Measurements from ENCODE around the gene LMX1B.
"Not testable (repeated sequence)": the region's sequence is repeated elsewhere in the genome, so short reads cannot be mapped to it uniquely, and the experiment has no call there.

LMX1B gene

DNA sequence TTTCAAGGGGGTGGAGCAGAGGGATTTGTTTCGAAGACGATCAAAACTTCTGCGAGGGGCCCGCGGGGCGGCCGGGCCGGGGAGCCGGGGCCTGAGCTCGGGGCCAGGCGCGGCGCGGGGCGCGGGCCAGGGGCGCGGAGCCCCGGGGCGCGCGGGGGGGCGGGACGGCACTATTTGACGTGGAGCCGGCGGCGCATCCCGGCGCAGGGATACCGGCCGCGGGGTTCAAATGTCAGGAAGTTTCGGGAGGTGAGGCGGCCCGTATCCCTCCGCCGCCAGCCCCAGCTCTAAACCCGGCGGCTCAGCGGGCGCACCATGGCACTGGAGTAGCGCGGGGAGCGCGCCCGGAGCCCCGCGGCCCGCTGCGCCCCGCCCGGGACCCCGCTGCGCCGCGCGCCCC is at the start of gene LMX1B:
TSS of gene LMX1B (plus strand) at position 278 of the 400 bp plus-strand sequence. CDS start 522 bp downstream, outside the sequence.
- peak; percentile 30 for DNase-seq

DNA sequence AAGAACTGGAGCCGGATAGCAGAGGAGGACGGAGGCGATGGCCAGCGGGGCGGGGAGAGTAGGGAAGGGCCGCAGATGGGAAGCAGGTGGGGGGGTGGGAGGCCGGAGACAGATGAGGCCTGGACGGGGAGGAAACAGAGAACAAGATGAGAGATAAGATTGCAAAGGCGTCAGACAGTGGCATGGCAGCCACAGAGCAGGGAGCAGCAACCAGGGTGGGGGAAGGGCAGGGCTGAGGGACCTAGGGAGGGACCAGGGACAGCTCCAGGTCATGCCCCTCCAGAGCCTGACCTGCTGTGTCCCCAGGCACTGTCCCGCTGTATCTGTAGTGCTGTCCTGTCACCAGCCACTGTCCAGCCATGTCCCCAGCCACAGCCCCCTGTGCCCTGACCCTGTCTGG is 49.6 kb upstream of the LMX1B start:
- DNase-seq: no peak

DNA sequence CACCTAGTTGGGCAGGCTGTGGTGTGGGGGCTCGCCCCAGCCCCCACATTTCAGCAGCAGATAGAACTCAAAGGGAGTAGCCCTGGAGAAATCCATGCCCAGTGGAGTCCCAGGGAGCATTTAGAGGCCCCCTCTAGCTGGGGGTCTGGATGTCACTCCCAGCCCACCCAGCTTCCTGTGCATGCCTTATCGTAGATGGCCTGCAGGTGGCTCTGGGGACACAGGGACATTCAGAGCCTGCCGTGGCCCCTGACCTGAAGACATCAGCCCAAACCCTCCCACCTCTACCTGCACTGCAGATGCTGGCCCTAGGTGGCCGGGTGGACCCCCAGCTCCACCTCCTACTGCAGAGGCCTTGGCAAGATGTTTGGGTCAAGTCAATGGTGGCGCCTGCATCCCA is 49.0 kb upstream of the LMX1B start:
- peak; percentile 34 for DNase-seq

DNA sequence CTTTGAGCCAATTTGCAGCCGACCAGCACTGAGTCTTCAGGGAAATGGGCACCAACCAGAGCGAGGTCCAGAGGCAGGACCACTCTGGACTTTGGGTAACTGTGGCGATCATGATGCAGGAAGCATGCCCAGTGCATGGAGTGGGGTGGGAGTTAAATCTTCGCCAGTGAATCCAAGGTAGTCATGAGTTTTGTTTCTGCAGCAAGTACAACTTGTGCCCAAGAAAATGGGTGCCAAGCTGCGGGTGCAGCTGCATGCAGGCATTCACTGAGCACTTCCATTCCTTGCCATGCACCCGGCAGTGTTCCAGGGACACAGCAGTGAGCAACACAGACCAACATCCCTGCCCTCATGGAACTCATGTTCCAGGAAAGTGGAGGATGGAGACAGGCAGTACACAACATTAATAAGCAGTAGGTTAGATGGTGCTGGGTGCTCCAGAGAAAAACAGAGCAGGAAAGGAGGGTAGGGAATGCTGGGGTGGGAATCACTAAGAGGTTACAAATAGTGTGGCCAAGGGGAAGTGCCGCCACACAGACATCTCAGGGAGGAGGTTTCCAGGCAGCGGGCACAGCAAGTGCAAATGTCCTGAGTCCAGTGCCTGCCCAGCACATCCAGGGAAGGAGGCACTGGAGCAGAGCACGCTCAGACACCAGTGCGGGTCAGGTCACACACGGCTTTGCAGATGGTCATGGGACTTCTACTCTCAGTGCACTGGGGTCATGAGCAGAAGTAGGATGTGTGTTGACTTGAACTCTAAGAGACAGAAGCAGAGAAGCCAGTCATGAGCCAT is 48.2 kb upstream of the LMX1B start:
- no peak for DNase-seq

DNA sequence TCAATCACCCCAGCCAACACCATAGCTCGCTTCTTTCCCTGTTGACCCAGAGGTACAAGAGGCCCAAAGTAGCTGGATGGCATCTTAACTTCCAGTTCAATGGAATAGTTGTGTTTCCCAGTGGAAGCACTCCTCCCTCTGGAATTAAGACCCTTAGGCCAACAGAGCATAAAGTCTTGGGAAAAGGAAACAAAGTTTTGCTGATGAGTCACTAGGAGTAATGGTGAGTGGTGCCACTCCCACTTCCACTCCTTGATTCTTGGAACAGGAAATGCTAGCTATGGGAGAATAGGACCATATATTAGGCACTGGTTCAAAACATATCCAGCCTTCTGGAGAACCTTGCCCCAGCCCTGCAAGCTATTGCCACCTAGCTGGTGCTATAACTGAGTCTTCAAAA is 44.7 kb upstream of the LMX1B start:
- DNase-seq: no peak

DNA sequence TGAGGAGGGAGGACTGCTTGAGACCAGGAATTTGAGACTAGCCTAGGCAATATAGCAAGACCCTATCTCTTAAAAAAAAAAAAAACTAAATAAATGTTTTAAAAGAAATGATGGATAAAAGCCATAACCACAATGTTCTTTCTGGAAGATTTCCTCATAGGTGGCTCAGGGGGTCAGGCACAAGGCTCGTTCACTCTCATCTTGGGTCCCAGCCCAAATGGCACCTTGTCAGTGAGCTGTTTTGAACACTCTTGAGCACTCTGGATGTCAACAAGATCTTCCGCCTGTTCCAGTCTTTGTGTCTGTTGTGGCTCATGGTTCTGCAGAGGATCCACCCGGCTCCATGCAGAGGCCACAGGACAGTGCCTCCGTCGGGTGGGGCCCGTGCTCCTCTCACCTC is 35.7 kb upstream of the LMX1B start:
- no peak for DNase-seq

DNA sequence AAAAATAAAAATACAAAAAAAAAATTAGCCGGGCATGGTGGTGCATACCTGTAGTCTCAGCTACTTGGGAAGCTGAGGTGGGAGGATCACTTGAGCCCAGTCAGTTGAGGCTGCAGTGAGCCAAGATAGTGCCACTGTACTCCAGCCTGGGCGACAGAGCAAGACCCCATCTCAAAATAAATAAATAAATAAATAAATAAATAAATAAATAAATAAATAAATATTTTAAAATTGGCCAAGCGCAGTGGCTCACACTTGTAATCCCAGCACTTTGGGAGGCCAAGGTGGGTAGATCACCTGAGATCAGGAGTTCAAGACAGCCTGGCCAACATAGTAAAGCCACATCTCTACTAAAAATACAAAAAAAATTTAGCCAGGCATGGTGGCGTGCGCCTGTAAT is 33.4 kb upstream of the LMX1B start:
- DNase-seq: not testable (repeated sequence)

DNA sequence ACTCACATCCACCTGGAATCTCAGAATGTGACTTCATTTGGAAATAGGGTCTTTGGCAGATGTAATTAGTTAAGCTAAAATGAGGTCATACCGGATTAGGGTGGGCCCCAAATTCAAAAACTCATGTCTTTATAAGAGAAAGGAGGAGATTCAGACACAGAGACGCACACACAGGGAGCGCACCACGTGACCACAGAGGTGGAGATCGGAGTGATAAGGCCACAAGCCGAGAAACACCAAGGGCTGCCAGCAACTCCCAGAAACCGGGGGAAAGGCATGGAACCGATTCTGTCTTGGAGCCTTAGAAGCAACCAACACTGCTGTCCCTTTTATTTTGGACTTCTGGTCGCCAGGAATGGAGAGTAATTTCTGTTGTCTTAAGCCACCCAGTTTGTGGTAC is 31.8 kb upstream of the LMX1B start:
- DNase-seq: no peak

DNA sequence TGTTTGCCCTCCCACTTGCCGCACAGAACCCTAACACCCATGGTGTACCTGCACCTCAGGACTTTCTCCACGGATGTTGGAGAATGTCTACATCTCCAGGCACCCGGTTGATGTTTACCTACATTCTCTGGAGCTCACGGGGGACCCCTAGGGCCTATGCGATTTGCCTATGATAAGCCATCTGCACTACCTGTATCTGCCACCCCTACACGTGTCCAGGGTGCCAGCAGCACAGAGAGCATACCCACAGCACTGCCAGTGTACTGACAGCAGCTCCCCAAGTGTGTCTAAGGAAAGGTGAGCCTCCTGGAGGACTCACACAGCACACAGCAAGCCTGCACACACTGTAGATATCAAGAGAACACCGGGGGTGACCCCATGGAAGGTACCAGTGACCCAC is 31.3 kb upstream of the LMX1B start:
- no peak for DNase-seq

DNA sequence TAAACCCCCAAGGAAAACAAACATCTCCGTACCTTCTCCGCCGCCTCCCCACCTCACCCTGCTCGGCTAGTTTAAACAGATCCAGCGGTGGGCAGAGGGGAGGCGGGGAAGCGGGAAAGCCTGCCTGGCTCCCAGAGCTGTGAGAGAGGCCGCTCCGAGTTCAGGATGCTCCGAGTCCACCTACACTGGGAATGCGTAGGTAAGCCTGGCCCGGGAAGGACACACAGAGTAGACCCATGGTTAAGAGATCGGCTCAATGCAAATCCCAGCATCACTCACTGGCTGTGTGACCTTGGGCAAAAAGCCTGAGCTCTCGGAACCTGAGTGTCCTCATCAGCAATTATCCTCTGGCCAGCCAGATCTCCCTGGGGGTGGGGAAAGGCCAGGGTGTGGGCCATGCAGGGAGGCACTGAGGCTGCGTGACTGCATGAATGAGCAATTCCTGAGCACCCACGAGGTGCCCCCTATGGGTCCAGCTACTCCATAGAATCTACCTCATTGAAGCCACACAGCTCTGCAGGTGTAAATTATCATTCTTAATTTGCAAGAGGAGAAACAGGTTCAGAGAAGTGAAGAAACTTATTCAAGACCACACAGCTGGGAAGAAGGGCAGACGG is 30.5 kb upstream of the LMX1B start:
- DNase-seq: no peak

DNA sequence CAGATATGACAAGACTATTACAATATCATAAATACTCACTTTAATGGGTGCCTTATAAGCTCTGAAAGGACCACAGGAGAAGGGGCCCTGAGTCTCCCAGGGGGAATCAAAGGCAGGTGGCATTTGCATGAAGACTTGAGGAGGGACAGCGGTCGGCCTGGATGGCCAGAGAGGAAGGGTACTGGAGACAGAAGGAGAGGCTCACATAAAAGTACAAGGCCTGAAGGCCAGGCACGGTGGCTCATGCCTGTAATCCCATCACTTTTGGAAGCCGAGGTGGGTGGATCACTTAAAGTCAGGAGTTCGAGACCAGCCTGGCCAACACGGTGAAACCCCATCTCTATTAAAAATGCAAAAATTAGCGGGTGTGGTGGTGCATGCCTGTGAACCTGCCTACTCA is 29.1 kb upstream of the LMX1B start:
- DNase-seq: no peak

DNA sequence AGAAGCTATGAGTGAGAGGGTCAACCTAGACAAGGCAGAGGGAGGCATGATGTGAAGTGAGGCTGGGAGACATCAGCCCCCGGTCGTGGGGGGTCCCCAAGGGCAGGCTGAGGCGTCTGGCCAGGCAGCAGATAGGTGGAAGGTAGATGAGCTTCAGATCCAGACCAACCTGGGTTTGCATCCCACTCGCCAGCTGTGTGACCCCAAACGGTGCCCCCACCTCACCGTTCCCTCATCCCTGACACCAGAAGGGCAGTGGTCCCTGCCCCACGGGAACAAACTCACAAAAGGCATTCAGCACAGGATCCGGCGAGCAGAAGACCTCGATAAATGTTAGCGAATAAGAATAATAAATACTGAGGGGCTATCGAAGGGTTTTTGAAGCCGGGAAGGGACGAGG is 27.5 kb upstream of the LMX1B start:
- DNase-seq: no peak

DNA sequence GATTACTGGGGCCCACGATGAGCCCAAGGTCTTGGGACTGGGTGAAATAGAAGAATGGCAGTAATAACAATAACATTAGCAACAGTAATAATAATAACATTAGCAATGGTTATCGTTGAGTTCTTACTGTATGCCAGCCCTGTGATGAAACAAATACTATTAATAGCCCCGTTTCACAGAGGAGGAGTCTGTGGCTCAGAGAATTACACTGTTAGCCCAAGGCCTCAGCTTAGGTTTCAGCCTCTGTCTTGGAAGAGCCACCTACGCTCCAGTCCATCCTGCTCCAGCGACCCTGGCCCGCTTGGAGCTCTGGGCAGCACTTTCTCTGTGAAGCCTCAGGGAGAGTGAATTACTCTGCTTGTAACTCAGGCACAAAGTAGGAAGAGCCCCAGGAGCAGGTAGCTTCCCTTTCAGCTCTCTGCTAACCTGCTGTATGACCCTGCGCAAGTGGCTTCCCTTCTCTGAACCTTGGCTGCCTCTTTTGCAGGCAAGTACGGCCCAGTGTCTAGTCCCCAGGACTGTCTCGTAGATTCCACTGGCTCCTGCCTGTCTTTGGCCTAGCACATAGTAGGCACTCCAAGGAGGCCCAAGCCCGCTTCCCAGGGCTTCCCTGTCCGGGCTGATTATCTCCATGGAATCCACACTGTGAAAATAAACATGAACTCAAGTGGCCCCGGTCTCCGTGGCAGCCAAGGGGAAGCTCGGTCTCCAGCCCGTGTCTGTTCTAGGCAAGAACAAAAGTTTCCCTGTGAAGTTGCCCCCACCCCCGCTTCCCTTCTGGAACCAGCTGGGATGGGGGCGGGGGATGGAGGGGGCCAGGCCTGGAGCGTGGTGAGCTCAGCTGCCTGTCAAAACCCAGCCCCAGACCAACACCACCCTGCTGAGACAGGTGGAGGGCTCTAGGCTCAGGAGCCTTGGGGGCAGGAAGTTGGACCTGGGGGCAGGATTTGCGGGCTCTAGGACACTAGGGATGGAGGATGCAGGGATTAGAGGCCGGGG is 26.2 kb upstream of the LMX1B start:
- peak; percentile 40 for DNase-seq

DNA sequence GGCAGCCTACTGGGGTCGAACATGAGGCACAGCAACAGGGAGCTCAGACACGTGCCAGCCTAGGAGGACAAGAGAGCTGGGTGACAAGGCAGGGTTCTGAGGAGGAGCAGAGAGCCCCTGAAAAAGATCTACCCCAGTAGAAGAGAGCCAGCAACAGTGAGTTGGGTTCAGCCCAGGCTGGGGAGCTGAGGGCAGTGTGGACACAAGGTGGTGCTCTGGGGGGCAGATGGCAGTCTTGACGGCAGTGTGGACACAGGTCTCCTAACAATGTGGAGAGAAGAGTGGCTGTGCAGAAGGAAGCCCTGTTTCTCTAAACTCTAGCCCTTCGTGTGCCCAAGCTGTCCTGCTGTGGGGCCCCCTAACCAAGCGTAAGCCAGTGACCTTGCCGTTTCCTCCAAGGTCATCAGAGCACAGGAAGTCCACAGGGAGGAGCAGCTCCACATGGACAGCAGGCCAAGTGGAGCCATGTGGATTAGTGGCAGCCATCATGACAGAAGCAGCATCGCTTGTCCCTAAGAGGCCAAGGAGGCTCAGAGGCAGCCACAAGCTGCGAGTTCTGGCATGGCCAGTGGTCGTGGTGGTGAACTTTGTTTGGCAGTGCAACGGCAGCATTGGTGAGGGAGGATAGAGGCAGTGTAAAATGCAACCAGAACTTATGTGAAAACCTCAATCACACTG is 25.1 kb upstream of the LMX1B start:
- no peak for DNase-seq

DNA sequence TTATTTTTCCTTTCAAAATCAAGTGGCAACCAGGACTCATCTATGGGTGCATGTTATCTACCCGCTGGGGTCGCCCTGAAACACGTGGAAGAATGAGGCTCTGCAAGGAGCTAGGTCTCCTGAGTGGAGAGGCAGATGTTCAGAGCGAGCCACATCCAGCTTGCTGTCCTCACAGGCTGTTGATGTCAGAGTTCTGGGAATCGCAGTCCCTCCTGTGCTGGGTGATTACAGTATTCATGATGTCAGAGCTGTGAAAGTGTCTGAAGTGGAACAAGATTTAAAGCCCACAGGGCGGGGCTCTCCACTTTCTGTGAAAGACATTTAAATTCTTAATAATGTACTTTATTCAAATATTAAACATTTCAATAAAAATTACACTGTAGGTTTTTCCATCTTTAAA is 24.4 kb upstream of the LMX1B start:
- no peak for DNase-seq

DNA sequence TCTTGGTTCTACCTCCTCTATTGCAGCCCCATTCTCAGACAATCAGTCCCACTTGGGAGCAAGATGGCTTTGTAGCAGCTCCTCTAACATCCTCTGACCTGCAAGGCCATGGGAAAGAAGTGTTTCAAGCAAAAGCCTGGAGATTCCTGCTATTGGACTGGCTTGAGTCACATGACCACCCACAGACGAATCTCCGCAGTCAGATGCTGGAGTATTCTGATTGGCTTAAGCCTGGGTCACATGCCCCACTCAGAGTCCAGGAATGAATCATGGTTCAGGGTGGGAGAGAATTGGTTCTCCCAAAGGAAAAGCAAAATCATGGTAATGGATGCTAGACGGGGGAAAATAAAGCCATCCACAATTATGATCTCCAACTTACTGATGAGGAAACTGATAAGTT is 22.6 kb upstream of the LMX1B start:
- DNase-seq: no peak

DNA sequence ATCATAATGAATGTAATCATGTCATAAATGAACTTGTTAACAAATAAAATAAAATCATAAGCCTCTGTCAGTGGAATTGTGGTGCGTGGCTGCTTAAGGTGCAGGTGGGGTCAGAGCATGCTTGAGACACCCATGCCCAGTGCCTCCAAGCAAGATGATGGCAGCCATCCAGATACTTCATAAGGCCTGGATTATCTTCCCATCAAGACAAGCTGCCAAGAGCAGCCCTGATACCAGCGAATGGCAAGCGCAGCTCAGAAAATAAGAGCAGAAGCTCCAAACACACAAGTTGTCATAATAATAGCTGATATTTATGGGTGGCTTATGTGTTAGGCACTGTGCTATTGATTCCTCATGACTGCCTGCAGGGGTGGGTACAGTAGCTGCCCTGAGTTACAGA is 21.8 kb upstream of the LMX1B start:
- DNase-seq: no peak

DNA sequence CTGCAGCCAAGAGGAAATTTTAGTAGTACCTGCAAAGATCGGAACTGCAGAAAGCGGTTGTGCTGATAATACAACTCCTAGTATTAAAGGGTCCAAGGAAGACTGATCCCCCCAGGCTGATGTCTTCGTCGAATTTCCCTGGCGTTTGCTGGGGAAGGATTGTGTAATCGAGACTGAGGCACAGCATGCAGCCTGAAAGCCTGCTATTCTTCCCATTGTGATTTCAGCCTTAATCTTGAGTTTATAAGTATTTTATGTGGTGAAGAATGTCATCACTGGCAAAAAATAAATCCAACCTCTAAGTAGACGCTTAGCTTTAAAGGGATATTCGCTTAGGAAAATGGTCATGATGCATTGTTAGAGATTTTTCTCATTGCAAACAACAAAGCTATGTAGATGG is 21.3 kb upstream of the LMX1B start:
- no peak for DNase-seq

DNA sequence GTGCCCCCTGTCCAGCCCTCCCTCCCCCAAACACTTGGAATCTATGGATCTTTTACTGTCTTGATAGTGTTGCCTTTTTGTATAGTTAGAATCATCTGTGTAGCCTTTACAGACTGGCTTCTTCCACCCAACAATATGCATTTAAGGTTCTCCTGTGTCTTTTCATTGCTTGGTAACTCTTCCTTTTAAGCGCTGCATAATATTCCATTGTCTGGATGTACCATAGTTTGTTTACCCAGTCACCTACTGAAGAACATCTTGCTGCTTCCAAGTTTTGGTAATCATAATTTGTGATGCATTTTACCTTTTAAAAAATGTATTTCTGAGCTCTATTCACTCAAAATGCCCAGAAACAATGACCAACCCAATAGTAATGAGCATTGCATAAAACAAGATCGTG is 17.7 kb upstream of the LMX1B start:
- no peak for DNase-seq

DNA sequence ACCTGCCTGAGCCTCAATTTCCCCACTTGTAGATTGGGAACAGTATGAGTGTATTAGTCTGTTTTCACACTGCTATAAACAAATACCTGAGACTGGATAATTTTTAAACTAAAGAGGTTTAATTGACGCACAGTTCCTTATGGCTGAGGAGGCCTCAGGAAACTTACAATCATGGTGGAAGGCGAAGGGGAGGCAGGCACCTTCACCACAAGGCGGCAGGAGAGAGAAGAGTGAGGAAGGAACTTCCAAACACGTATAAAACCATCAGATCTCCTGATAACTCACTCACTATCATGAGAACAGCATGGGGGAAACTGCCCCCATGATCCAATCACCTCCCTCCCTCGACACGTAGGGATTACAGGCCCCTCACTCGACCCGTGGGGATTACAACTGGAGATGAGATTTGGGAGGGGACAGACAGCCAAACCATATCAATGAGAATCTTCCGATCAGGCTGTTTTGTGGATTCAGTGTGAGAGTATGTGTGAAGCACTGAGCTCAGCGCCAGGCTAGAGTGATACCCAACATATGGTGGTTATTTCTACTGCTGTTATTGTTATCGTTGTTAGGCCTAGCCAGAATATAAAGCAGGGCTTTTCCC is 14.6 kb upstream of the LMX1B start:
- peak; percentile 44 for DNase-seq

DNA sequence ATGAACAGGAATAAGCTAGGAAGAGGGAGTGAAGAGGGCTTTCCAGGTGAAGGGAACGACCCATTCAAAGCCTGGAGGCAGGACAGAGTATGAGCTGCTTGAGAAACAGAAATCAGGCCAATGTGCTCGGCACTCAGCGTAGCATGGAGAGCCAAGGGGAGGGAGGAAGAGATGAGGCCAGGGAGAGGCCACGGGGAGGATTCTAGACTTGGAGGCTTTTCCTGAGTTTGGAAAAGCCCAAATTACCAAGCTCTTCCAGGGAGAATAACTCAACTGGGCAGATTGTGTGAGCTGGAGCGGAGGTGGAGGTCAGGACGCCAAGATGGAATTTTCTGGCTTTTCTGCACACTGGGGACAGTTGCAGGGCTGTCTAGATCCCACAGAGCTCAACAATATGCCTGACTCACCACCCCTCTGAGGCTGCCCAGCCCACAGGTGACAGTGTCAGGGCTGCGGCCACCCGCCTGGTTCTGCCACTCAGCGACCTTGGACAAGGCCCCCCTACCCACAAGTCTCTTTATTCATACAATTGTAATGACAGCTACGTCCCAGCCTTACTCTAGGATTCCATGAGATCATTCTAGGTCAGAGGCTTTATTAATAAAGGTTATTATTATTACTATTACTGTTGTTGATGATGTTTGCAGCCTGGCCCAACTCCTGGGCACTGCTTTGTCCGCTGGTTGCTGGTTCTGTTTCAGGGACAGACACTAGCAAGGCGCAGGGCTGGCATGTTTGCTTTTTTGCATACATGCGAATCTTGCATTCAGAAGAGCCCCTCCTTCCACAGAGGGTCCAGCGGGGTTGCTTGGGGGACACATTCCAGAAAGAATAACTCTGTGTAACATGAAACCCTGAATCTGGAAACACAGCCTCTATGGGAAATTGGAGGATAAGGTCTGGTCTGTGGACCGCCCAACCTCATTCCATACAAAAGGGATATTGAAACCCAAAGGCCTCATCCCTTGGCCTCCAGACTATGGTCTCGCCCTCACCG is 9.4 kb upstream of the LMX1B start:
- no peak for DNase-seq

Data from NCI-H82 (cell line).